Testis (tissue), 2 donors: ENCODE data around the gene GRM4.

Experiments
- POLR2A ChIP-seq: fragments of 450-650 bp; IDR thresholded peaks from one replicate; pipeline ENCODE4 v1.6.1; 2017; ENCODE audit warnings: antibody characterized with exemption, mild to moderate bottlenecking, moderate library complexity
- TF ChIP-seq, protein P1 (sequence below), 3 experiments: fragments of 450-650 bp in 2 of 3; fragments of 200-600 bp in 1 of 3; sonication (generic) in 1 of 3; IDR thresholded peaks; one replicate each; pipeline ENCODE4 v1.5.1; 2016 to 2019; ENCODE audit warnings: antibody characterized with exemption in 3 of 3, mild to moderate bottlenecking in 2 of 3, moderate library complexity in 1 of 3

DNA sequence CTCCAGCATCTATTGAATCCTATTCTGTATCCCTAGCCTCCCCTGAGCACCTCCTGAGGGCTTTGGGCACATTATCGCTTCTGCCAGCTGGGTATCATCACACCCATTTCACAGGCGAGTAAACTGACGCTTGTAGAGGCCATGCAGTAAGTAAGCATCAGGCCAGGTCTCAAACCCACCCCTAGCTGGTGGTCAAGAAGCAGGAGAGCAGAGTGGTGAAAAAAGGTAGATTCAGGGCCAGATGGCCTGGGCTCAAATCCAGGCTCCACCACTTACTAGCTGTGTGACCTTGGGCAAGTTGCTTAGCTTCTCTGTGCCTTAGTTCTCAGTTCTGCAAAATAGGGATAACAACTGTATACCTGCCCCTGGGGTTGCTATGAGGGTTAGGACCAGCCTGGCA lies 19.9 kb downstream of the GRM4 start:
- TF ChIP-seq, protein P1, sequence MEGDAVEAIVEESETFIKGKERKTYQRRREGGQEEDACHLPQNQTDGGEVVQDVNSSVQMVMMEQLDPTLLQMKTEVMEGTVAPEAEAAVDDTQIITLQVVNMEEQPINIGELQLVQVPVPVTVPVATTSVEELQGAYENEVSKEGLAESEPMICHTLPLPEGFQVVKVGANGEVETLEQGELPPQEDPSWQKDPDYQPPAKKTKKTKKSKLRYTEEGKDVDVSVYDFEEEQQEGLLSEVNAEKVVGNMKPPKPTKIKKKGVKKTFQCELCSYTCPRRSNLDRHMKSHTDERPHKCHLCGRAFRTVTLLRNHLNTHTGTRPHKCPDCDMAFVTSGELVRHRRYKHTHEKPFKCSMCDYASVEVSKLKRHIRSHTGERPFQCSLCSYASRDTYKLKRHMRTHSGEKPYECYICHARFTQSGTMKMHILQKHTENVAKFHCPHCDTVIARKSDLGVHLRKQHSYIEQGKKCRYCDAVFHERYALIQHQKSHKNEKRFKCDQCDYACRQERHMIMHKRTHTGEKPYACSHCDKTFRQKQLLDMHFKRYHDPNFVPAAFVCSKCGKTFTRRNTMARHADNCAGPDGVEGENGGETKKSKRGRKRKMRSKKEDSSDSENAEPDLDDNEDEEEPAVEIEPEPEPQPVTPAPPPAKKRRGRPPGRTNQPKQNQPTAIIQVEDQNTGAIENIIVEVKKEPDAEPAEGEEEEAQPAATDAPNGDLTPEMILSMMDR (IDR thresholded peaks at IDR 0.05) = no peak
- no peak for TF ChIP-seq POLR2A
